SJSA1 (cell line): ENCODE measurements around the gene C4orf36. TPM values are rescaled to one million over a fixed set of nuclear protein-coding genes. Genes with fewer than 3 reads are reported as not detected.
A peak's percentile ranks its signal among the peaks of the same experiment; 100 is the strongest.
"Not testable (repeated sequence)": the region's sequence is repeated elsewhere in the genome, so short reads cannot be mapped to it uniquely, and the experiment has no call there.

Experiments used
- DNase-seq, 2 experiments: peaks; one replicate each; pipeline ENCODE4 v3.0.0-alpha.2; 2015 to 2020; ENCODE audit warnings: low spot score in 2 of 2, low read depth in 1 of 2
- H3K27ac ChIP-seq: fragments of 250-450 bp; sonication (Bioruptor Pico); 2 replicates; pipeline ENCODE4 v1.5.1; 2020; ENCODE audit warnings: mild to moderate bottlenecking, moderate library complexity
- H3K27me3 ChIP-seq: fragments of 250-450 bp; sonication (Bioruptor Pico); replicated peaks from 2 replicates; pipeline ENCODE4 v1.5.1; 2020; ENCODE audit warnings: mild to moderate bottlenecking, moderate library complexity
- H3K36me3 ChIP-seq: fragments of 250-450 bp; sonication (Bioruptor Pico); 2 replicates; pipeline ENCODE4 v1.5.1; 2020; ENCODE audit warnings: mild to moderate bottlenecking
- H3K4me1 ChIP-seq: fragments of 250-450 bp; sonication (Bioruptor Pico); replicated peaks from 2 replicates; pipeline ENCODE4 v1.6.1; 2021; ENCODE audit warnings: mild to moderate bottlenecking
- H3K4me3 ChIP-seq: fragments of 250-450 bp; sonication (Bioruptor Pico); 2 replicates; pipeline ENCODE4 v1.5.1; 2020; ENCODE audit warnings: mild to moderate bottlenecking
- H3K9me3 ChIP-seq: fragments of 250-450 bp; sonication (Bioruptor Pico); replicated peaks from 2 replicates; pipeline ENCODE4 v1.5.1; 2020; ENCODE audit warnings: mild to moderate bottlenecking
- total RNA-seq: library from RNA; depleted of rRNA; stranded (reverse); fragments of >200 nt; shearing (Covaris generic); gene quantifications from 2 replicates; pipeline ENCODE4 v1.2.3, GENCODE V29; 2014

Gene C4orf36
- total RNA-seq, 1 experiment from 2014 or later = 2.8 TPM

- H3K9me3 ChIP-seq = no peaks in the 10 kb centered on the region
- DNase-seq = no peak
These were observed 6.3 kb upstream of the C4orf36 start for GRCh38 chr4:86898562-86898961.

GRCh38 chr4:86896596-86896995 is 4.4 kb upstream of the C4orf36 start:
- H3K36me3 ChIP-seq = peaks cover 4% of the 10 kb centered on the region
- no peaks in the 10 kb centered on the region for H3K27me3 ChIP-seq
- no peak overlapping the region for H3K27ac ChIP-seq
- no peak overlapping the region for H3K4me3 ChIP-seq
- H3K4me1 ChIP-seq = peaks cover 20% of the 10 kb centered on the region
- no peak for DNase-seq
- H3K9me3 ChIP-seq = no peaks in the 10 kb centered on the region

More at GRCh38 chr4:86898562-86898961, 6.3 kb upstream of the C4orf36 start:
- Histone ChIP-seq H3K27ac (no peak overlapping the region), H3K4me3 (no peak overlapping the region), H3K27me3 (no peaks in the 10 kb centered on the region), H3K36me3 (no peaks in the 10 kb centered on the region), H3K4me1 (peaks cover 10% of the 10 kb centered on the region)

- peaks cover 4% of the 10 kb centered on the region for H3K36me3 ChIP-seq
- H3K27ac ChIP-seq = no peak overlapping the region
- no peaks in the 10 kb centered on the region for H3K9me3 ChIP-seq
- H3K27me3 ChIP-seq = no peaks in the 10 kb centered on the region
- peaks cover 23% of the 10 kb centered on the region for H3K4me1 ChIP-seq
- H3K4me3 ChIP-seq = no peak overlapping the region
- DNase-seq = peak in 1 of 2 experiments; percentile 67
These were observed 3.7 kb upstream of the C4orf36 start for GRCh38 chr4:86895692-86896488.

- peak overlapping the region; percentile 32; the same call in 1 of the 2 replicates for H3K27ac ChIP-seq
- H3K27me3 ChIP-seq = no peaks in the 10 kb centered on the region
- H3K9me3 ChIP-seq = no peaks in the 10 kb centered on the region
- H3K36me3 ChIP-seq = peaks cover 4% of the 10 kb centered on the region
- peak in 1 of 2 experiments; percentile 36 for DNase-seq
- H3K4me1 ChIP-seq = peaks cover 23% of the 10 kb centered on the region
- no peak overlapping the region for H3K4me3 ChIP-seq
These were observed 2.2 kb upstream of the C4orf36 start for GRCh38 chr4:86894455-86894854.

- H3K4me3 ChIP-seq = no peak overlapping the region
These were observed 914 bp upstream of the C4orf36 start for GRCh38 chr4:86893136-86893535.

GRCh38 chr4:86892636-86892960 is 376 bp upstream of the C4orf36 start:
- Histone ChIP-seq H3K27ac (peak overlapping the region; percentile 77), H3K36me3 (peaks cover 4% of the 10 kb centered on the region), H3K9me3 (no peaks in the 10 kb centered on the region), H3K4me1 (peaks cover 23% of the 10 kb centered on the region), H3K4me3 (peak overlapping the region; percentile 74), H3K27me3 (no peaks in the 10 kb centered on the region)
- no peak for DNase-seq

More at GRCh38 chr4:86893136-86893535, 914 bp upstream of the C4orf36 start:
- Histone ChIP-seq H3K27me3 (no peaks in the 10 kb centered on the region), H3K36me3 (peaks cover 4% of the 10 kb centered on the region), H3K9me3 (no peaks in the 10 kb centered on the region), H3K27ac (no peak overlapping the region), H3K4me1 (peaks cover 23% of the 10 kb centered on the region)
- DNase-seq = no peak

- H3K4me1 ChIP-seq = peaks cover 23% of the 10 kb centered on the region
These were observed 1.4 kb downstream of the C4orf36 start for GRCh38 chr4:86890790-86891189.

GRCh38 chr4:86879641-86880040 is 12.6 kb downstream of the C4orf36 start:
- Histone ChIP-seq H3K27ac (no peak overlapping the region), H3K4me1 (no peaks in the 10 kb centered on the region), H3K36me3 (no peaks in the 10 kb centered on the region), H3K4me3 (no peak overlapping the region), H3K27me3 (no peaks in the 10 kb centered on the region), H3K9me3 (peaks cover 4% of the 10 kb centered on the region)
- DNase-seq = no peak

More at GRCh38 chr4:86890790-86891189, 1.4 kb downstream of the C4orf36 start:
- Histone ChIP-seq H3K9me3 (no peaks in the 10 kb centered on the region), H3K27ac (no peak overlapping the region), H3K27me3 (no peaks in the 10 kb centered on the region), H3K36me3 (peaks cover 4% of the 10 kb centered on the region), H3K4me3 (no peak overlapping the region)
- DNase-seq = no peak

- H3K4me3 ChIP-seq = no peak overlapping the region
- DNase-seq = no peak
- H3K27ac ChIP-seq = no peak overlapping the region
- no peaks in the 10 kb centered on the region for H3K36me3 ChIP-seq
- H3K4me1 ChIP-seq = no peaks in the 10 kb centered on the region
- no peaks in the 10 kb centered on the region for H3K27me3 ChIP-seq
- H3K9me3 ChIP-seq = peaks cover 4% of the 10 kb centered on the region
These were observed 13.6 kb downstream of the C4orf36 start for GRCh38 chr4:86878640-86879039.

GRCh38 chr4:86876894-86877685 is 15.1 kb downstream of the C4orf36 start:
- Histone ChIP-seq H3K9me3 (peaks cover 4% of the 10 kb centered on the region), H3K4me3 (no peak overlapping the region), H3K27me3 (no peaks in the 10 kb centered on the region), H3K4me1 (no peaks in the 10 kb centered on the region), H3K36me3 (no peaks in the 10 kb centered on the region), H3K27ac (no peak overlapping the region)
- DNase-seq = no peak

- not testable (repeated sequence) for H3K27ac ChIP-seq, DNase-seq, H3K4me3 ChIP-seq, H3K9me3 ChIP-seq, H3K36me3 ChIP-seq, H3K4me1 ChIP-seq, H3K27me3 ChIP-seq
These were observed 16.8 kb downstream of the C4orf36 start for GRCh38 chr4:86875436-86875835.

- Histone ChIP-seq H3K27ac (no peak overlapping the region), H3K4me1 (no peaks in the 10 kb centered on the region), H3K36me3 (no peaks in the 10 kb centered on the region), H3K4me3 (no peak overlapping the region), H3K27me3 (no peaks in the 10 kb centered on the region), H3K9me3 (no peaks in the 10 kb centered on the region)
- DNase-seq = no peak
These were observed 20.1 kb downstream of the C4orf36 start for GRCh38 chr4:86872135-86872534.

- Histone ChIP-seq H3K4me1 (no peaks in the 10 kb centered on the region), H3K27me3 (no peaks in the 10 kb centered on the region), H3K27ac (no peak overlapping the region), H3K4me3 (no peak overlapping the region), H3K36me3 (no peaks in the 10 kb centered on the region), H3K9me3 (no peaks in the 10 kb centered on the region)
- DNase-seq = no peak
These were observed 21.7 kb downstream of the C4orf36 start for GRCh38 chr4:86870442-86871069.
